ENCODE measurements around the gene CTLA4.

DNA sequence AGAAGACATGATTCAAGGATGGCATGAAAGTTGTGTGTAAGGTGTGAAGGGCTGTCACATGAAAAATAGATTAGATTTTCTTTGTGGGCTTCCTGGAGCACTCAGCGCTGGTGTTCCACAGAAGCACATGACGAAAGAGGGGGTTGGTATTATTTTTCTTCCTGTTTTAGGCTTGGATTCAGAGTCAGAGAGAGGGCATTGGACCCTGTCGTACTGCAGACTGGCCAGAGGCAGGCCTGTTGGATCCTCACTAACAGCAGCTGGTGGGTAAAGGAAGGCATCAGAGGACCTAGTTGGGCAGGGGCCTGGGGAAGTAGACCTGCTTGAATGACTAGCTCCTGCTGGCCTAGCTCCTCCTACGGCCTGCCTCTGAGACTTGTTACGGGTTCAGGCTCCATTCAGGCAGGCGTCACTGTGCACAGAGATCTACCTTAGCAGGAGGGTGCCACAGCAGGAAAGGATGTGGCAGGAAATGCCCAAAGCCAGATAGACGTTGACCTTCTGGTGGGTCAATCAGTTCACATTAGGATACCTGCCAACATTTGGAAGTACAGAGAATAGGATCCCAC, 13.1 kb downstream of the CTLA4 start:
- TF ChIP-seq, protein P1, sequence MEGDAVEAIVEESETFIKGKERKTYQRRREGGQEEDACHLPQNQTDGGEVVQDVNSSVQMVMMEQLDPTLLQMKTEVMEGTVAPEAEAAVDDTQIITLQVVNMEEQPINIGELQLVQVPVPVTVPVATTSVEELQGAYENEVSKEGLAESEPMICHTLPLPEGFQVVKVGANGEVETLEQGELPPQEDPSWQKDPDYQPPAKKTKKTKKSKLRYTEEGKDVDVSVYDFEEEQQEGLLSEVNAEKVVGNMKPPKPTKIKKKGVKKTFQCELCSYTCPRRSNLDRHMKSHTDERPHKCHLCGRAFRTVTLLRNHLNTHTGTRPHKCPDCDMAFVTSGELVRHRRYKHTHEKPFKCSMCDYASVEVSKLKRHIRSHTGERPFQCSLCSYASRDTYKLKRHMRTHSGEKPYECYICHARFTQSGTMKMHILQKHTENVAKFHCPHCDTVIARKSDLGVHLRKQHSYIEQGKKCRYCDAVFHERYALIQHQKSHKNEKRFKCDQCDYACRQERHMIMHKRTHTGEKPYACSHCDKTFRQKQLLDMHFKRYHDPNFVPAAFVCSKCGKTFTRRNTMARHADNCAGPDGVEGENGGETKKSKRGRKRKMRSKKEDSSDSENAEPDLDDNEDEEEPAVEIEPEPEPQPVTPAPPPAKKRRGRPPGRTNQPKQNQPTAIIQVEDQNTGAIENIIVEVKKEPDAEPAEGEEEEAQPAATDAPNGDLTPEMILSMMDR (IDR thresholded peaks at IDR 0.05): no peak
- no peak for TF ChIP-seq POLR2A (IDR thresholded peaks at IDR 0.05)
- no peak for TF ChIP-seq EP300 (IDR thresholded peaks at IDR 0.05)
- no peak for TF ChIP-seq POLR2AphosphoS5 (IDR thresholded peaks at IDR 0.05)

Measured in suprapubic skin (tissue), 4 donors.